ENCODE measurements around the gene TTYH2.
"Not testable (repeated sequence)": the region's sequence is repeated elsewhere in the genome, so short reads cannot be mapped to it uniquely, and the experiment has no call there.

Gene TTYH2

DNA sequence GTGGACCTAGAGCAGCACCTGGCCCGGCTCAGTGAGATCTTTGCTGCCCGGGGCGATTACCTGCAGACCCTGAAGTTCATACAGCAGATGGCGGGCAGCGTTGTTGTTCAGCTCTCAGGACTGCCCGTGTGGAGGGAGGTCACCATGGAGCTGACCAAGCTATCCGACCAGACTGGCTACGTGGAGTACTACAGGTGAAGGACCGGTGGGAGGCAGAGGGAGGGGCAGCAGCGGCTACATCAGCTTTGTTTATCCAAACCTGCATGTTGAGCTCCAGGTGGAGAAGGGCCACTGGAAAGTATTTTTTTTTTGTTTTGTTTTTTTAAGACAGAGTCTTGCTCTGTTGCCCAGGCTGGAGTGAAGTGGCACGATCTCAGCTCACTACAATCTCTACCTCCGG is 23.9 kb downstream of the TTYH2 start:
- DNase-seq: no peak

- no peak for DNase-seq
Observed at GRCh38 chr17:74239172-74239571, 25.8 kb downstream of the TTYH2 start.

GRCh38 chr17:74240618-74241205 is 27.3 kb downstream of the TTYH2 start:
- DNase-seq: no peak

GRCh38 chr17:74241431-74241830 is 28.1 kb downstream of the TTYH2 start:
- no peak for DNase-seq

GRCh38 chr17:74241847-74242246 is 28.5 kb downstream of the TTYH2 start:
- no peak for DNase-seq

- DNase-seq: no peak
Observed at GRCh38 chr17:74243013-74243755, 29.8 kb downstream of the TTYH2 start.

DNA sequence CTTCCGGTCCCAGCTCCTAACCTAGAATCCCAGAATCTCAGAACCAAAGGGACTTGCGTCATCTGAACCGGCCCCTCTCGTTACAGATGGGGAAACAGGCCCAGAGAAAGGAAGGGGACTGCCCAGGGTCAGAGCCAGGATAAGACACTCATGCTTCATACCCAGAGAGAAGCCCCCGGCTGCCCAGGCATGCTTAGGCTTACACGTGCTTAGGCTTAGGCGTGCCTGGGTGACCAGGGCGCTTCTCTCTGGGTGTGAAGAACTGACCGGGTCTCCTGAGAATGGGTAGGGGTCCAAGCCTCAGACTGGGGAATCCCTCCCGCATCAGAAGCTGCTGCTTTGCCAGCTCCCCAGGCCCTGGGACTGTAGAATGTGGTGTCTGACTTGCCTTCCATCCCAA is 30.8 kb downstream of the TTYH2 start:
- DNase-seq: no peak

DNA sequence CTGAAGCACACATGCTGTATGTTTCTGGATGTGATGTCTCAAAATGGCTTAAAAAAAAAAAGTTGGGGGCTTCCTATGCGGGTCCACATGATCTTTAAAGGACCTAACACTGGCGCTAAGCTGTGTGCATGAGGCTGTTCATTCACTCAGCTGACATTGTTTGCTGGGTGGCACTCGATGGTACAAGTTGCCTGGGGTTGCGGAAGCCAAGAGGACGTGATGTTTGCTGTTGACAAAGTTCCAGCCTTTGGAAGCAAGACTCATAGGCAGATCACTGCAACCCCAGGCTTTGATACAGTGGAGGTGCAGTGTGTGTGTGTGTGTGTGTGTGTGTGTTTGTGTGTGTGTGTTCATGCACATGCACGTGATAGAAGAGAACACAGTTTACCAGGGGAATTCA is 31.2 kb downstream of the TTYH2 start:
- DNase-seq: no peak

GRCh38 chr17:74245145-74245831 is 31.9 kb downstream of the TTYH2 start:
- no peak for DNase-seq

GRCh38 chr17:74245871-74246270 is 32.5 kb downstream of the TTYH2 start:
- DNase-seq: no peak

- no peak for DNase-seq
Observed at GRCh38 chr17:74249590-74250270, 36.4 kb downstream of the TTYH2 start.

DNA sequence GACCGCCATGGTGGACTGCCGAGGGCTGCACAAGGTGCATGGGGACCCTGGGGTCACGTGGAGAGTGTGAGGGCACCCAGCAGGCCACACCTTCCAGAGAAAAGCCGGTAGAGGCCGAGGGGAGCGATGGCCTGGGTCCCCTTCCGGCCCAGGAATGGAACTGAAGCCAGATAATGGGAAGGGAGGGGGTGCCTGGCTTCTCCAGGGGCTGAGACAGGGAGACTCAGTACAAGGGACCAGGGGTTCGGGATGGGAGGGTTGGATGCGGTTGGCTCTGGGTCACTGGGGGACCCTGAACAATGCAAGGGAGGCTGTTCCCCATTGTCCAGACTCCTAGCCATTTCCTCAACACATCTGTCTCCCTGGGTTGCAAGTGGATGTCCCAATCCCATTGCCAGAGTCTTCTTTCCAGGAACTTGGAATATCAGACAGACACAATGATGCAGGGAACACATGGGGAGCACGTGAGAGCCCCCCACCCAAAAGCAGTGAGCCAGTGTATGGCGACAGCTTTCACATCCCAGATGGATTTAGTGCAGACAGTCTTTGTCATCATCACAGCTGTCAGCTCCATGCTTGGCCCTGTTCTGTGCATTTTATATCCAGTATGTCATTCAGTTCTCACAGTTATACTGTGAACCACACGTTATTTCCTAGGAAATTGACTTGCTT is 37.1 kb downstream of the TTYH2 start:
- no peak for DNase-seq

DNA sequence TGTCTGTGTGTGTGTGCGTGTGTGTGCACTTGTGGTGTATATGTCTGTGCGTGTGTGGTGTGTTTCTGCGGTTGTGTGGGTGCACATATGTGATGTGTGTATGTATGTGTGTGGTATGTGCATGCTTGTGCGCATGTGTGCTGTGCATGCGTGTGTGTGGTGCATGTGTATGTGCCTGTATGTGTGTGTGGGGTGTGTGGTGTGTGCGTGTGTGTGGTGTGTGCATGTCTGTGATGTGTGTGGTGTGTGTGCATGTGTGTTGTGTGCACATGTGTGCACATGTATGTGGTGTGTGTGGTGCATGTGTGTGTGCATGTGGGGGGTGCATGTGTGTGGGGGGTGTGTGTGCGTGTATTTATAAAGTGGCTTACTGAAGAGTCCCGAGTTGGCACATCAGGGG is 37.7 kb downstream of the TTYH2 start:
- DNase-seq: no peak

GRCh38 chr17:74251569-74251968 is 38.2 kb downstream of the TTYH2 start:
- DNase-seq: no peak

GRCh38 chr17:74252211-74252610 is 38.8 kb downstream of the TTYH2 start:
- no peak for DNase-seq

GRCh38 chr17:74253036-74253435 is 39.7 kb downstream of the TTYH2 start:
- DNase-seq: no peak

- no peak for DNase-seq
Observed at GRCh38 chr17:74257311-74257710, 43.9 kb downstream of the TTYH2 start.

DNA sequence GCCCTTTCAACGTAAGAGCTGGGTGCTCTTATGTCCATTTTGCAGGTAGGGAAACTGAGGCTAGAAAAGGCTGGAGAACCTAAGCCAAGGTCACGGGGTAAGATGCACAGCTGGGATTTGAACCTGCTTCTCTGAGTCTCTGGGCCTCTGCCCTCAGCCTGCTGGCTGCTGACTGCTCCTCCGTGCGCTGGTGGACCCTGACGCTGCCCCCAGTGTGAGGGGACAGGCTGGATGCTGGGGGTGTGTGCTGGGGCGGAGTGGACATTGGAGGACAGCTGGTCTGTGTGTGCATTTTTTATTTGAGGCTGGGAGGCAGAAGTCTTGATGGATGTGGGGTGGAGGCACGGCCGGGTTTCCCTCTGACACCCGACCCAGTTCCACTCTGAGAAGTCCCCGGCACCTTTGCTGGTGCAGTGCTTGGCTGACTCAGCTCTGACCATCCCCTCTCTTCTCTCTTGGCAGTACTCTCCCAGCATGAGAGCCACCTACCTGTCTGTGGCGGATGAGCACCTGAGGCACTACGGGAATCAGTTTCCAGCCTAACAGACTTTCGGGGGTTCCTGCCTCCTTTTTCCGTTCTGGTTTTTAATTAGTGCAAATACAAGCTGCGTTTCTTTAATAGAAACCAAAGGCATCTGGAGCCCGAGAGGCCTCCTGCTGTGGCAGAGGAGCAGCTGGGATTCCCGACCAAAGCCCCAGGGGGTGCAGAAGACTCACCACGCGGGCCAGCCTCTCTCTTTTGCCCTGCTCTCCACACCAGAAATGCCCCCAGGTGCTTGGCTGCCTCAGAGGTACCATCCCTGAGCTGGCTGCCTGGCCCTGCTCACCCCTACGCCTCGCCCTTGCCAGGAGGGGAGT is 46.5 kb downstream of the TTYH2 start:
- DNase-seq: no peak

- DNase-seq: no peak
Observed at GRCh38 chr17:74260525-74260850, 47.1 kb downstream of the TTYH2 start.

- no peak for DNase-seq
Observed at GRCh38 chr17:74262601-74263000, 49.2 kb downstream of the TTYH2 start.

DNA sequence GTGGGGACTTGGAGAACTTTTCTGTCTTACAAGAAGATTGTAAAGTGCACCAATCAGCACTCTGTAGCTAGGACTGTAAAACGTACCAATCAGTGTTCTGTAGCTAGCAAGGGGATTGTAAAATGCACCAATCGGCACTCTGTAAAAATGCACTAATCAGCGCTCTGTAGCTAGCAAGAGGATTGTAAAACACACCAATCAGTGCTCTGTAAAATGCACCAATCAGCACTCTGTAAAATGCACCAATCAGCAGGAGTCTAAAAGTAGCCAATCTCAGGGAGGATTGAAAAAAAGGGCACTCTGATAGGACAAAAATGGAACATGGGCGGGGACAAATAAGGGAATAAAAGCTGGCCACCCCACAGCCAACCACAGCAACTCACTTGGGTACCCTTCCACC is 53.7 kb downstream of the TTYH2 start:
- DNase-seq: not testable (repeated sequence)

- no peak for DNase-seq
Observed at GRCh38 chr17:74267579-74267978, 54.2 kb downstream of the TTYH2 start.
